Heart left ventricle (tissue), 13 donors: Measurements from ENCODE around the gene DCAF11.

Source experiments
- POLR2A ChIP-seq, 2 donors: fragments of 450-650 bp; IDR thresholded peaks; one replicate each; pipeline ENCODE4 v1.6.1; 2017; ENCODE audit warnings: antibody characterized with exemption in 2 of 2, mild to moderate bottlenecking in 2 of 2, moderate library complexity in 2 of 2
- TF ChIP-seq, protein P1 (sequence below), 12 donors: fragments of 200-600 bp; sonication (generic) in 4 of 12; IDR thresholded peaks; one replicate each; pipeline versions ENCODE4 v1.5.0 to v1.8.0; 2018 to 2022; ENCODE audit warnings: antibody characterized with exemption in 12 of 12, mild to moderate bottlenecking in 5 of 12
- donor health status: ischemic (EF 13 %, LVEDD 7.1; RV severe dilation, severe dysfunction).
- donor health status: DM: no; HTN: yes; CAD: no.
- donor health status: DM: no; HTN: no; CAD: no.
- donor health status: ischemic (EF 25% LVEDD 6.9; RV normal size, moderate dysfunction).
- donor health status: ischemic (EF 25% LVEDD 5.7; RV mildly dilated, moderate dysfunction).
- donor health status: ischemic (EF 35%, LVEDD 5.7; RV mildly dilated, moderate dysfunction).
- donor health status: nonischemic (EF 11% LVEDD 7.7; RV severe dilation, severe dysfunction).
- donor health status: DM: yes; HTN: yes; CAD: no.
- donor health status: PGD.
- donor health status: ischemic (EF 29% LVEDD 5.4; RV normal size, mild dysfunction).
- donor health status: nonischemic (EF 23%, LVEDD 6.1; RV moderate dilation, normal function).

DNA sequence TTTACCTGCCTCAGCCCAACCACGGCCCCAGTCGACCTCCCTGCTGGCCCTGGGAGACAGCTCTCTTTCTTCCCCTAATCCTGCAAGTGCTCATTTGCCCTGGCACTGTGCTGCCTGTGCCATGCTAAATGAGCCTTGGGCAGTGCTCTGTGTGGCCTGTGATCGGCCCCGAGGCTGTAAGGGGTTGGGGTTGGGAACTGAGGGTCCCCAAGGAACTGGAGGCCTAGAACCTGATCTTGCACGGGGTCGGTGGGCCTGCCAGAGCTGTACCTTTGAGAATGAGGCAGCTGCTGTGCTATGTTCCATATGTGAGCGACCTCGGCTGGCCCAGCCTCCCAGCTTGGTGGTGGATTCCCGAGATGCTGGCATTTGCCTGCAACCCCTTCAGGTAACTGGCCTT, 35.5 kb downstream of the DCAF11 start:
- TF ChIP-seq, protein P1, sequence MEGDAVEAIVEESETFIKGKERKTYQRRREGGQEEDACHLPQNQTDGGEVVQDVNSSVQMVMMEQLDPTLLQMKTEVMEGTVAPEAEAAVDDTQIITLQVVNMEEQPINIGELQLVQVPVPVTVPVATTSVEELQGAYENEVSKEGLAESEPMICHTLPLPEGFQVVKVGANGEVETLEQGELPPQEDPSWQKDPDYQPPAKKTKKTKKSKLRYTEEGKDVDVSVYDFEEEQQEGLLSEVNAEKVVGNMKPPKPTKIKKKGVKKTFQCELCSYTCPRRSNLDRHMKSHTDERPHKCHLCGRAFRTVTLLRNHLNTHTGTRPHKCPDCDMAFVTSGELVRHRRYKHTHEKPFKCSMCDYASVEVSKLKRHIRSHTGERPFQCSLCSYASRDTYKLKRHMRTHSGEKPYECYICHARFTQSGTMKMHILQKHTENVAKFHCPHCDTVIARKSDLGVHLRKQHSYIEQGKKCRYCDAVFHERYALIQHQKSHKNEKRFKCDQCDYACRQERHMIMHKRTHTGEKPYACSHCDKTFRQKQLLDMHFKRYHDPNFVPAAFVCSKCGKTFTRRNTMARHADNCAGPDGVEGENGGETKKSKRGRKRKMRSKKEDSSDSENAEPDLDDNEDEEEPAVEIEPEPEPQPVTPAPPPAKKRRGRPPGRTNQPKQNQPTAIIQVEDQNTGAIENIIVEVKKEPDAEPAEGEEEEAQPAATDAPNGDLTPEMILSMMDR (IDR thresholded peaks at IDR 0.05) = no peak
- no peak for TF ChIP-seq POLR2A (IDR thresholded peaks at IDR 0.05)
